8988T (cell line): Measurements from ENCODE around the gene TMEM239.
"Not testable (repeated sequence)": the region's sequence is repeated elsewhere in the genome, so short reads cannot be mapped to it uniquely, and the experiment has no call there.

Source experiments
- DNase-seq: peaks from one replicate; pipeline ENCODE4 v3.0.0; 2011

The TMEM239 gene

GRCh38 chr20:2800521-2801285, 15.5 kb upstream of the TMEM239 start, which contains the start of gene CPXM1:
CPXM1 (minus strand) TSS chr20:2800627; CDS start chr20:2800572, 55 bp downstream.
- peak; percentile 15 for DNase-seq

- DNase-seq = no peak
These were observed 14.9 kb upstream of the TMEM239 start for GRCh38 chr20:2801286-2801728.

- DNase-seq = peak; percentile 15
These were observed 11.9 kb upstream of the TMEM239 start for GRCh38 chr20:2804041-2804828.

- DNase-seq = no peak
These were observed 11.1 kb upstream of the TMEM239 start for GRCh38 chr20:2804852-2805688.

GRCh38 chr20:2805689-2806350, 10.3 kb upstream of the TMEM239 start:
- DNase-seq = peak; percentile 10

- no peak for DNase-seq
These were observed 9.8 kb upstream of the TMEM239 start for GRCh38 chr20:2806351-2806701.

GRCh38 chr20:2807019-2807418, 9.1 kb upstream of the TMEM239 start:
- no peak for DNase-seq

GRCh38 chr20:2807929-2808328, 8.2 kb upstream of the TMEM239 start:
- not testable (repeated sequence) for DNase-seq

GRCh38 chr20:2809690-2810089, 6.5 kb upstream of the TMEM239 start:
- DNase-seq = no peak

GRCh38 chr20:2812189-2812588, 4.0 kb upstream of the TMEM239 start:
- DNase-seq = no peak

- DNase-seq = no peak
These were observed 2.1 kb upstream of the TMEM239 start for GRCh38 chr20:2814076-2814475.

GRCh38 chr20:2814587-2815051, 1.5 kb upstream of the TMEM239 start, which contains the start of gene C20orf141:
C20orf141 (plus strand) TSS chr20:2814987; CDS start chr20:2815185, 198 bp downstream.
- peak; percentile 87 for DNase-seq

- no peak for DNase-seq
These were observed 793 bp upstream of the TMEM239 start for GRCh38 chr20:2815242-2815900.

- no peak for DNase-seq
These were observed 598 bp downstream of the TMEM239 start for GRCh38 chr20:2816583-2817340.

GRCh38 chr20:2817341-2817726, 1.2 kb downstream of the TMEM239 start:
- no peak for DNase-seq

GRCh38 chr20:2817891-2818595, 1.9 kb downstream of the TMEM239 start:
- DNase-seq = no peak

GRCh38 chr20:2820084-2820895, 4.1 kb downstream of the TMEM239 start:
- DNase-seq = peak; percentile 15

GRCh38 chr20:2820896-2821869, 5.0 kb downstream of the TMEM239 start:
- DNase-seq = peak; percentile 13
